IMR-90 (cell line): ENCODE results near the gene EXOC6B. TPM values are rescaled to one million over a fixed set of nuclear protein-coding genes. Genes with fewer than 3 reads are reported as not detected.

ENCODE experiments used
- ATAC-seq: fragments of 200-7000 bp; cut with Tn5 transposase; 2 replicates; pipeline ENCODE4 v1.9.1; 2020; ENCODE audit warnings: low read depth, mild to moderate bottlenecking, moderate library complexity
- BruUV-seq: library from RNA; stranded (reverse); fragments of 400-500 nt; replicated peaks from 2 replicates; lab custom pipeline; 2021; lab: Mats Ljungman, UMichigan
- CTCF ChIA-PET: fragments of 300-600 bp; formaldehyde crosslinking; extraction: SDS; loops from one replicate; lab custom pipeline; 2021; ENCODE audit warnings: antibody characterized with exemption; lab: Yijun Ruan, JAX
- POLR2A ChIA-PET: fragments of 300-600 bp; sonication (Branson Sonifier 250); formaldehyde crosslinking; loops from one replicate; lab custom pipeline; 2022; ENCODE audit warnings: antibody characterized with exemption; ENCODE audit not compliant: unreplicated experiment; lab: Charles Lee
- DNase-seq: peaks from one replicate; pipeline ENCODE4 v3.0.0; 2013
- H2AFZ ChIP-seq: replicated peaks from 2 replicates; pipeline ENCODE3; 2013; ENCODE audit warnings: low read length, mild to moderate bottlenecking; ENCODE audit not compliant: poor library complexity
- H2AK5ac ChIP-seq: 2 replicates; pipeline ENCODE4 v1.6.1; 2013; ENCODE audit warnings: low read depth, low read length, inconsistent platforms
- H2AK9ac ChIP-seq: replicated peaks from 2 replicates; pipeline ENCODE3; 2013; ENCODE audit warnings: mild to moderate bottlenecking, low read depth, low read length, moderate library complexity; ENCODE audit not compliant: poor library complexity
- H2BK120ac ChIP-seq: 2 replicates; pipeline ENCODE4 v1.6.1; 2013; ENCODE audit warnings: low read depth, low read length, inconsistent platforms
- H2BK15ac ChIP-seq: 3 replicates; pipeline ENCODE4 v1.6.1; 2013; ENCODE audit warnings: low read depth, low read length, inconsistent platforms
- H2BK20ac ChIP-seq: 2 replicates; pipeline ENCODE4 v1.6.1; 2013; ENCODE audit warnings: low read depth, mild to moderate bottlenecking, inconsistent platforms, low read length, moderate library complexity
- H2BK5ac ChIP-seq: 2 replicates; pipeline ENCODE4 v1.6.1; 2013; ENCODE audit warnings: mild to moderate bottlenecking, low read depth, low read length, inconsistent platforms; ENCODE audit not compliant: poor library complexity, severe bottlenecking
- H3K14ac ChIP-seq: replicated peaks from 2 replicates; pipeline ENCODE4 v1.6.1; 2013; ENCODE audit warnings: low read depth, low read length, inconsistent platforms
- H3K18ac ChIP-seq: 2 replicates; pipeline ENCODE4 v1.6.1; 2013; ENCODE audit warnings: low read depth, low read length, control low read depth
- H3K23ac ChIP-seq: 2 replicates; pipeline ENCODE4 v1.6.1; 2013; ENCODE audit warnings: low read depth, low read length, inconsistent platforms
- H3K27ac ChIP-seq: 2 replicates; pipeline ENCODE4 v1.5.1; 2013; ENCODE audit warnings: mild to moderate bottlenecking, control low read depth, low read length; ENCODE audit not compliant: insufficient read depth
- H3K27me3 ChIP-seq: 2 replicates; pipeline ENCODE4 v1.6.1; 2013; ENCODE audit warnings: low read length; ENCODE audit not compliant: control insufficient read depth, insufficient read depth
- H3K36me3 ChIP-seq: 2 replicates; pipeline ENCODE4 v1.6.1; 2013; ENCODE audit warnings: low read length, mixed read lengths; ENCODE audit not compliant: control insufficient read depth, insufficient read depth
- H3K4ac ChIP-seq: 2 replicates; pipeline ENCODE4 v1.6.1; 2013; ENCODE audit warnings: low read depth, low read length, inconsistent platforms
- H3K4me1 ChIP-seq: 2 replicates; pipeline ENCODE4 v1.6.1; 2013; ENCODE audit warnings: low read length, mixed read lengths; ENCODE audit not compliant: control insufficient read depth, insufficient read depth
- H3K4me2 ChIP-seq: 2 replicates; pipeline ENCODE4 v1.6.1; 2013; ENCODE audit warnings: low read depth, mild to moderate bottlenecking, control low read depth, low read length, moderate library complexity
- H3K4me3 ChIP-seq: 2 replicates; pipeline ENCODE4 v1.5.1; 2013; ENCODE audit warnings: low read depth, mild to moderate bottlenecking, control low read depth, low read length, moderate library complexity; ENCODE audit not compliant: insufficient read depth
- H3K56ac ChIP-seq: 2 replicates; pipeline ENCODE4 v1.6.1; 2013; ENCODE audit warnings: low read length, inconsistent platforms; ENCODE audit not compliant: insufficient read depth; ENCODE audit errors: extremely low read depth
- H3K79me1 ChIP-seq, 2 experiments: 2 replicates each; pipeline ENCODE4 v1.6.1; 2013; ENCODE audit warnings: low read length in 2 of 2, inconsistent platforms in 1 of 2, low read depth in 1 of 2
- H3K9ac ChIP-seq: 2 replicates; pipeline ENCODE4 v1.6.1; 2013; ENCODE audit warnings: low read depth, low read length, control low read depth
- H3K9me1 ChIP-seq: 2 replicates; pipeline ENCODE4 v1.6.1; 2013; ENCODE audit warnings: low read length, inconsistent platforms; ENCODE audit not compliant: insufficient read depth
- H3K9me3 ChIP-seq: 2 replicates; pipeline ENCODE4 v1.6.1; 2013; ENCODE audit warnings: low read length; ENCODE audit not compliant: control insufficient read depth, insufficient read depth
- H4K20me1 ChIP-seq: 2 replicates; pipeline ENCODE4 v1.6.1; 2013; ENCODE audit warnings: low read length, inconsistent platforms; ENCODE audit not compliant: insufficient read depth
- H4K5ac ChIP-seq: 2 replicates; pipeline ENCODE4 v1.6.1; 2013; ENCODE audit warnings: mild to moderate bottlenecking, low read depth, low read length, control low read depth
- H4K8ac ChIP-seq, 2 experiments: 2 replicates each; pipeline ENCODE4 v1.6.1; 2013; ENCODE audit warnings: low read depth in 2 of 2, low read length in 2 of 2, control low read depth in 1 of 2, inconsistent platforms in 1 of 2
- H4K91ac ChIP-seq: 2 replicates; pipeline ENCODE4 v1.6.1; 2013; ENCODE audit warnings: low read depth, low read length, inconsistent platforms; ENCODE audit not compliant: insufficient read depth
- BHLHE40 ChIP-seq: fragments of 150-350 bp; IDR thresholded peaks from 2 replicates; pipeline ENCODE4 v1.6.1; 2016; ENCODE audit warnings: mild to moderate bottlenecking, low read depth, low read length
- CEBPB ChIP-seq: IDR thresholded peaks from 2 replicates; pipeline ENCODE4 v1.6.1; 2012; ENCODE audit warnings: low read depth, low read length, improper control_type of control experiment
- WGBS, 2 experiments: methylation state at CpG; one replicate each; pipeline versions ENCODE4 v1.1.5 to v1.1.7; 2013; ENCODE audit warnings: missing lambda C conversion rate in 2 of 2; ENCODE audit not compliant: insufficient read length in 1 of 2; ENCODE audit errors: extremely low coverage in 2 of 2; 5-methylcytosine and 5-hydroxymethylcytosine counted together
- dilution Hi-C: fragments of 300-500 bp; cut with HindIII; formaldehyde crosslinking; loops from one replicate; pipeline ENCODE4 v1.14.3; 2018; ENCODE audit warnings: low sequenced_read_pairs; ENCODE audit not compliant: unreplicated experiment
- in situ Hi-C: fragments of 300-500 bp; cut with MboI; formaldehyde crosslinking; loops from 3 replicates; pipeline ENCODE4 v1.14.3; 2019; ENCODE audit warnings: low sequenced_read_pairs, inconsistent platforms, mixed read lengths
- intact Hi-C: fragments of 100-400 bp; cut with micrococcal nuclease; formaldehyde crosslinking; loops from 2 replicates; pipeline ENCODE4 v1.10.0; 2022
- polyA plus RNA-seq, 3 experiments: library from polyadenylated mRNA; depleted of rRNA; stranded (reverse); fragments of >200 nt; gene quantifications; 2 replicates each; pipeline ENCODE4 v1.2.3, GENCODE V29; 2012; ENCODE audit warnings: low replicate concordance in 1 of 3
- total RNA-seq: library from RNA; depleted of rRNA; stranded (reverse); fragments of >200 nt; gene quantifications from 2 replicates; pipeline ENCODE4 v1.2.3, GENCODE V29; 2012

EXOC6B gene
- total and polyA plus RNA-seq, 2 of the 4 experiments (the other 2 are of a cell fraction): 10.2 to 29.4 TPM

GRCh38 chr2:72271276-72271614 lies 554.6 kb downstream of the EXOC6B start:
- H3K9me3 ChIP-seq: no peaks in the 10 kb centered on the region
- no peak overlapping the region for H2BK120ac ChIP-seq
- ATAC-seq (no peak), DNase-seq (no peak)
- no peak overlapping the region for H3K9ac ChIP-seq
- H4K5ac ChIP-seq: no peak overlapping the region
- in situ Hi-C loops (no loop called here), dilution Hi-C loops (no loop called here), intact Hi-C loops (no loop called here)
- H3K9me1 ChIP-seq: no peaks in the 10 kb centered on the region
- H2AK5ac ChIP-seq: no peak overlapping the region
- no peak overlapping the region for H2BK15ac ChIP-seq
- 86% methylated on average over 1 of the region's 1 CpG; no CpG with 5 or more reads in 1 of the 2 experiments for WGBS, 2 experiments
- CTCF ChIA-PET: no interaction called here
- H2AK9ac ChIP-seq: no peak overlapping the region
- H3K56ac ChIP-seq: no peak overlapping the region
- TF ChIP-seq BHLHE40 (no peak), CEBPB (0 out of 2 replicates have a peak, but pooled peaks have one; percentile 14)
- no peaks in the 10 kb centered on the region for H3K27me3 ChIP-seq
- H4K8ac ChIP-seq: no peak overlapping the region
- no TSS peak for BruUV-seq
- H3K4me3 ChIP-seq: no peak overlapping the region
- H3K23ac ChIP-seq: no peak overlapping the region
- H3K4ac ChIP-seq: no peak overlapping the region
- no peaks in the 10 kb centered on the region; a peak in 1 of 4 replicates for H3K79me1 ChIP-seq
- no peaks in the 10 kb centered on the region; the same call in 1 of the 2 replicates for H4K20me1 ChIP-seq
- H3K4me2 ChIP-seq: no peak overlapping the region
- POLR2A ChIA-PET: no interaction called here
- H3K27ac ChIP-seq: no peak overlapping the region
- H3K14ac ChIP-seq: no peak overlapping the region
- H3K18ac ChIP-seq: no peak overlapping the region
- no peaks in the 10 kb centered on the region for H3K36me3 ChIP-seq
- no peak overlapping the region for H2AFZ ChIP-seq
- no peak overlapping the region for H2BK5ac ChIP-seq
- H4K91ac ChIP-seq: no peak overlapping the region
- no peak overlapping the region for H2BK20ac ChIP-seq
- peaks cover 6% of the 10 kb centered on the region for H3K4me1 ChIP-seq
